Measurements from ENCODE around the gene TGIF1.

- TF ChIP-seq EZH2 (IDR thresholded peaks at IDR 0.05) (no peak), POLR2AphosphoS5 (IDR thresholded peaks at IDR 0.05; ENCODE audit: borderline replicate concordance, low read depth, low read length) (no peak), FOXP2 (optimal IDR thresholded peaks at IDR 0.05; ENCODE audit: control extremely low read depth, extremely low read length, insufficient read depth) (no peak)
Observed at GRCh38 chr18:3492721-3493120, 42.7 kb downstream of the TGIF1 start.
